K562 treated with DMSO at 1 percent for 48 hours (cell line): ENCODE data around the gene NUDT19. TPM values are rescaled to one million over a fixed set of nuclear protein-coding genes. Genes with fewer than 3 reads are reported as not detected.

Source experiments
- total RNA-seq: library from RNA; unstranded; fragments of 300-600 nt; gene quantifications from 2 replicates; pipeline ENCODE4 v1.2.3, GENCODE V29; 2022; ENCODE audit warnings: low replicate concordance; ENCODE audit errors: extremely low read depth

NUDT19 gene
- total RNA-seq = not detected in 2 replicates

DNA sequence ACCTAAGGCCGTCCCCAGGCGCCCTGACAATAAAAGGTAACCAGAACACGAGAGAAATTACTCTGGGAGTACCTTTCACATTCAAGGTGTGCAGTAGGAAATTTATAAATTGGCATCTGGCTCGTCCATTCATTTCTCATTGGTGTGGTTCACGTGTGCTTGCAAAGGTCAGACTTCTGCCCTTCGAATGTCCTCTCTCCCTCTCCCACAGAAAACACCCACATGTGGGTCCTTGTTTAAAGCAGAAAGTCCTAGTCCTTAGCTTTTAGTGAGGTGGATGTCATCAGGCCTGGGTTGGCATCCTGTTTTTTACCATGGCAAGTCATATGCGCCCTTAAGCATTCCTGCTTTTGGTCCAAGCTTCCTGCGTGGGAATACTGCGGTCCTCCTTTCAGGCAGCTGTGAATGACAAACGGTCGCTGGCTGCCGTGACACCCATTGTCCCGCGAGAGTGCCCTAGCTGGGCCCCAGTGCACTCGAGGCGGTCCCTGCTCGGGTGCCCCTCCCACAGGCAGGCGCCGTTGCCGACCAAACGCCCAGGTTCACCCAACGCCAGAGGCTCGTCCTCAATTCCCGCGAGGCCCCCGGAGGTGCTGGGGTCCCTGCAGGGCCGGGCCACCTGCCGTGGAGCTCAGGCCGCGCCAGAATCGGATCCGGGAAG, at the start of gene NUDT19:
TSS of gene NUDT19 (plus strand) at position 531 of the 661 bp plus-strand sequence. CDS start 140 bp downstream, outside the sequence.

GRCh38 chr19:32674931-32675719, 16.5 kb upstream of the NUDT19 start, which contains the start of gene ANKRD27:
ANKRD27 (minus strand) TSS chr19:32675180; CDS start chr19:32659015, 16,165 bp downstream.

GRCh38 chr19:32675720-32676185, 15.9 kb upstream of the NUDT19 start, which contains the start of gene RGS9BP:
RGS9BP (plus strand) TSS chr19:32675848; CDS start chr19:32676264, 416 bp downstream.

GRCh38 chr19:32719611-32720059, 28.0 kb downstream of the NUDT19 start, which contains the start of gene TDRD12:
TDRD12 (plus strand) TSS chr19:32719767; CDS start chr19:32720073, 306 bp downstream.

Other genes starting within 250 kb of the NUDT19 start
- not detected in 2 replicates for gene PDCD5, start 110.6 kb upstream of the NUDT19 start, total RNA-seq
- gene ANKRD27, start 16.6 kb upstream of the NUDT19 start, total RNA-seq = not detected in 2 replicates
- gene RGS9BP, start 16.0 kb upstream of the NUDT19 start, total RNA-seq = not detected in 2 replicates
- not detected in 2 replicates for gene TDRD12, start 27.9 kb downstream of the NUDT19 start, total RNA-seq
- gene SLC7A9, start 177.9 kb downstream of the NUDT19 start, total RNA-seq = not detected in 2 replicates